Glomerular endothelial cell (primary cell): ENCODE results near the gene KRT40. TPM values are rescaled to one million over a fixed set of nuclear protein-coding genes. Genes with fewer than 3 reads are reported as not detected.

Experiments
- DNase-seq: peaks from one replicate; pipeline ENCODE4 v3.0.0-alpha.2; 2011; ENCODE audit warnings: low read depth, low spot score; ENCODE audit errors: extremely low read depth
- total RNA-seq: library from RNA; depleted of rRNA; stranded (reverse); fragments of >200 nt; gene quantifications from 2 replicates; pipeline ENCODE4 v1.2.3, GENCODE V29; 2015

Gene KRT40
- total RNA-seq, 1 donor from 2014 or later = not detected

DNA sequence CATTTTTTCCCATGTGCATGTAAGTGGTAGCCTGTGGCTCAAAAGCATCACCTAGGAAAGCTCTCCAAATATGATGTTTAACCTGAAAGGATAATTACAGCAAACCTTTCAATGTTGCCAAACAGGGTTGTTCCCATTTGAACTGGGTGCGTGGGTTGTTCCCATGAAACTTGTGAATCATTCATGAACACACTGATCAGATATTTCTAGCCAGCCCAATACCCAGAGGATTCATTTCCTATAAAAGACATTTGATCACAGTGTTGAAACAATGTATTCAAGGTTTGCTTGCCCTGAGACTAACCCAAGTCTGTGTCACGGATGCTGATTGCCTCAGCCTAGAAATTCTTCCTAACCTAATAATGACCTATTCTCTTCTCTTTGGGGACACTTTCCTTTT, 30.2 kb downstream of the KRT40 start:
- DNase-seq = no peak

DNA sequence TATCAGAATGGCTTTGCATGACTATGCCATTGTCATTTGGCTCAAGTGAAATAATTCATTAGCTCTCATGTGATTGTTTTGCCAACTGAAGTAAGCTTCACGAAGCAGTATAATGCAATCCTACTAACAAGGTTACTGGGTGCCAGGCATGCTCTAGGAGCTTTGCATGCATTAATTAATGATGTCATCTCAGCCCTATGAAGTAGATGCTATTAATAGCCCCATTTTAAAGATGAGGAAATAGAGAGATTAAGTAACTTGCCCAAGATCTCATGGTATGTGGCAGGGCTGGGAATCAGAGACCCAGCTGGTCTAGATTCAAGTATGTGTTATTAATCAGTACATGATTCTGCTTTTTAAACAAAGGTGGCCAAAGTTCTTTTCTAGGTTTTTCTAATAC, 31.5 kb downstream of the KRT40 start:
- no peak for DNase-seq

DNA sequence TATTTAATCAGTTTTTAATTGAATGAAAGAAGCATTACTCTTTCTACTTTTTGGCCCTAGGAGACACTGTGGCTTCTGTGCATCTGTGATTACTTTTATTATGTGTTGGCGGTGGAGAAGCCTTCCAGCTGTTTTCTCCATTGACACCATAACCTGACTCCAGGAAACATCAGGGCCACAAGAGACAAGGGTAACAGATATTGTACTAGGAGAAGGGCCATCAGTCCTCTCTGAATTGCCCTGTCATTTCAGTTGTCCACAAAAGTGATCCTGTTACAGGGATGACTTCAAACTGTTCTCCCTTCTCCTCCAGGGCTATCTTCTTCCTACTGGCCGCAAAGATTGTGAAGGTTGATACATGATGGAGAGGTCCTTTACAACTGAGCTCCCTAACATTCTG, 32.0 kb downstream of the KRT40 start:
- DNase-seq = no peak

DNA sequence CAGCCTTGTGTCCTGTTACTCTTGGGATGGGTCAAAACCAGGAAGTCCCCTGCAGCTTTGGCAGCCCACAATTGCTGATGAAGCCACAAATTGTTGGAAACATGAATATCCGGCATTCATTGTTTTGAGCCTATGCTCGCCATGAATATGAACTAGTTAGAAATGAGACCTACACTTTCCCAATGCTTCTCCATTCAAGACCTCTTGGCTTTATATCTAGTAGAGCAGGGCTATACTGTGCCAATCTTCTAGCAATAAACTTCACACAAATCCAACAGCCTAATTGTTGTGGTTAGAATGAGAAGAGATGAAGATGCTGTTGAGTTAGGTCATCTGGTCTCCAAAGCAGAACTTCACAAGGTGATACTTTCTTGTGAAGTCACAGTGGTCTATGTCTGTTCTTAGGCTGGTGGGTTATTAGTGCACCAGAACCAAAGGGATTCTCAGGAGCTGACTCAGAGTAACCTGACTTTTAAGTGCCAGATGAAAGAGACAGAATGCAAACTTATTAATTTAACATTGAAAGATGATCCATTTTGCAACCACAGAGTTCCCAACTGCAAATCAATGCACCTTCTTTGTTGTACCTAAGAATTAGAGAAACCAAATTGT, 33.0 kb downstream of the KRT40 start:
- DNase-seq = no peak

DNA sequence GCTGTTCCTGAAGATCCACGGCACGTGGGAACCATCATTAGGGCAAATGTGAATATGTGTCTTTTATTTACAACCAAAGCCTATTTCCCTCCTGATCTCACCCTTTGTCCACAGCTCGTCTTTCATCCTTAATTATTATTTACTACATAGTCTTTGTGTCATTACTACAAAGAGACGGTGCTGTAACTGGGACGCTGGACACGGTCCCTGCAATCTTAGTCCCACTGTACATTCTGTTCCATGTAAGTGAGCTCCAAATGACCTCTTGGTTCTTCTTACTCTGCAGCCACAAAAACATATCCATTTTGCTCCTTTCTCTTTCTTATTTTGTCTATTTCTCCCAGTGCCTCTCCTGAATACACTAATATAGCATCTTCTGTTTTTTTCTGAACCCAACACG, 34.0 kb downstream of the KRT40 start:
- DNase-seq = no peak

DNA sequence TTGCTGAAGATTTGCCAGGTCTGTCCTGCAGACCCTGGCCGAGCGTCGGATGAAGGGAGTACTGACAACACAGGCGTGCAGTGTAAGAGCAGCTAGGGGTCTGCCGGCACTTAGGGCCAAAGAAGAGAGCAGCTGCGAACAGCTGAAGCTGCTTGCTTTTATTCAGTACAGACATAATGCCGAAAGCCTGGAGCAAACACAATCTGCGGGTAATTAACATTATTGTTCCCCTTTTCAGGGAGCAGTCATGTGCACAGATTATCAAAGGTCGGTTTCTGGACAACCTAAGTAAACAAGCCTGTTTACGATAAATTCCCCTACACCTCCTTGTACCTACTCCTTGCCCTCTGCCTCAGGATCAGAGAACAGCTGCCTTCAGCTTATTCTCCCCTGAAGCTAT, 34.7 kb downstream of the KRT40 start:
- DNase-seq = no peak

DNA sequence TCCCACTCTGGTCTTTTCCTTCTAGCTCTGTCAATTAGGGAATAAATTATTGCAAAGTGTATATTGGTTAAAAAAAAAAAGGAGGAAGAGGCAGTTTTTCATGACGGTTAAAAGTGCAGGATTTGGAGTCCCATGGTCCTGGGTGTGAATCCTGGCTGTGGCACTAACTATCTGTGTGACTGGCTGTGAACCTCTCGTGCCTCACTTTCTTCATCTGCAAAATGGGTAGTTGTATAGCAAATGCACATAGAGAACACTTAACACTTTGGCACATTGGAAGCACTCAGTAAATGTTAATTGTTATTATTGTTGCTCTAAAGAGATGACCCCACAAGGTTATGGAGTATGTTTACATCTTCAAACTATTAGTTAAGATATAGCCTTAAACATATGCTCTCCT, 36.2 kb downstream of the KRT40 start:
- no peak for DNase-seq

DNA sequence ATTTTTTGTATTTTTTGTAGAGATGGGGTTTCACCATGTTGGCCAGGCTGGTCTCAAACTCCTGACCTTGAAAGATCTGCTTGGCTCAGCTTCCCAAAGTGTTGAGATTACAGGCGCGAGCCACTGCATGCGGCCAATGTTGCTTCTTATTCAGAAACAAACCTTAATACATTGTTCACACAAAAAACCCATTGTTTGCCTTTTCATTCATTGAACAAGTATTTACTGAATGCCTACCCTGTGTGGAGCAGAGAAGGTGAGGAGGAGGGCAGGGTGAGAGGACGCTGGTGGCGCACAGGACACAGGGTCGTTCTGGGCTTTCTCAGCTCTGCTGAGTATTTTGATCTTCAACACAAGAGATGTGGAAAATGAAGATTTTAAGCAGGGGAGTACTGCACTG, 38.7 kb downstream of the KRT40 start:
- no peak for DNase-seq

DNA sequence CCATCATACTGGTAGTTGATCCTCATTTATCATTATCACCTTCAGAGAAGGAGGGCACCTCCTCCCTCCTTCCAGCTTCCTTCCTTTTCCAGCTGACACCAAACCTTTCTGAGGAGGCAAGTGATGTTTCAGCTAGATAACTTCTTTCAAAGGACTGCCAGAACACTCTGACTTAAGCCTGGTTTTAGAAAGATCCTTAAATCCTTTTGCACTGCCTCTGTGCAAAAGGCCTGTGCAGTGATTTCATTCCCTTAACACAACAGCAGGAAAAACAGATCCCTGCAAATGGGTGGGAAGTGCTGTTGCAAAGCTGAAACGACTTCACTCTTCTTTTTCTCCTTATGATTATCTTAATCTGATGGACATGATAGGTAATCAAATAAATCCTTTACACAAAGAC, 39.6 kb downstream of the KRT40 start:
- no peak for DNase-seq

DNA sequence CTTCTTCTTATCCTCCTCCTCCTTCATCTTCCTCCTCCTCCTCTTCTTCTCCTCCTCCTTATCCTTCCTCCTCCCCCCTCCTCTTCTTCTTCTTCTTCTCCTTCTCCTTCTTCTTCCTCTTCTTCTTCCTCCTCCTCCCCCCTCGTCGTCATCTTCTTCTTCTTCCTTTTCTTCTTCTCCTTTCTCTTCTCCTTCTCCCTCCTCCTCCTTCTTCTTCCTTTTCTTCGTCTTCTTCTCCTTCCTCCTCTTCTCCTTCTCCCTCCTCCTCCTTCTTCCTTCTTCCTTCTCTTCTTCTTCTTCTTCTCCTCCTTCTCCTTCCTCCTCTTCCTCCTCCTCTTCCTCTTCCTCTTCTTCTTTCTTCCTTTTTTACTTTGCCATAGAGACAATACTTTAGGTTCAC, 41.6 kb downstream of the KRT40 start:
- DNase-seq = no peak

DNA sequence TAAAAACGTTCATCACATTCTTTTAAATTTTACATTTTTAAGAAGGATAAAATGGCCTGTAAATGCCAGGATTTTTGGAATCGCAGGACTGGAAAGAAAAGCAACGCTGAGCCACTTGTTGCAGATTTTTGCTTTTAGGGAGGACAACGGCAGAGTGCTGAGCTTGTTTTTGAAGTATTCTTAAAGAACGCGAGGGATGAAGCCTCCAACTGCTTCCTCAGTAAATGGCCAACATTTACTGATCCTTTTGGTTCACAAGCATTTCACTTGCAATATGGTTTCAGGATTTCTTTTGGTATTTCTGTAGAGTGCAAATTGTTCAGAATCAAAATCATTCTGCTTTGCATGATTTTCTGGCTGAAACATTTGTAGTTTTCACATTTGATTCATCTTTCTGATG, 43.9 kb downstream of the KRT40 start:
- no peak for DNase-seq

DNA sequence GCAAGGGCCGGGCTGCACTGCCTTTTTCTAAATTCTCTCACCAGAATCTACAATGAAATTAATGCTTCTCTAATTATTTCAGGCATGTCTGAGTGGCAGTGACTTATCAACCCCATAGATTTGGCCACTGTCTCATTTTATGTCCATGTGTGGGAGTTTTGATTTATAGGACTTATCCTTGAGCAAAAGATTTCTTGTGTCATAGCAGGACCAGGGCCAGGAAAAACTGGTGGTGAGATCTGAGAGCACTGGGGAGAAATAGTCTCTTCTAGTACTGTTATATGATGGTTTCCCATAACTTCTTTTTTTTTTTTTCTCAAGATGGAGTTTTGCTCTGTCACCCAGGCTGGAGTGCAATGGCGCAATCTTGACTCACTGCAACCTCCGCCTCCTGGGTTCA, 45.1 kb downstream of the KRT40 start:
- DNase-seq = no peak

DNA sequence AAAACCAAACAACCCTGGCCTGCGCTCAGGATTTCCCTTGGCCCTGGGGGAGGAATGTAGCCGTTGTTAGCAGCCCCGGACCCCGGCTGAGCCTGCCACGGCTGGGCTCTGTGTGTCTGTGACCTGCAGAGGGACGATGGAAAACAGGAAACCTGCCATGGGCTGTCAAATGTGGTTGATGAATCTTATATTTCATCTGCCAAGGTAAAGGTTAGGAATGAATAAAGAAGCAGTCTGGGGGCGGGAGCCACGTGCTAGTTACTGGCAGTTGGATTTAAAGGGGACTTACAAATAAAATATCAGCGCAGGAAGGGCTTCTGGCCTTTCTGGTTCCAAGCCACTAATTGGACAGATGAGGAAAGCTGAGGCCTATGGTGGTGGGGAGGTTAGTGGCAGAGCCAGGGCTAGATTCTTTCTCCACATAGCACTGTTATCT, 46.7 kb downstream of the KRT40 start, which contains the start of gene KRT23:
KRT23 (minus strand) TSS at position 263 of the 436 bp plus-strand sequence. CDS start 1,043 bp downstream, outside the sequence.
- DNase-seq = no peak

DNA sequence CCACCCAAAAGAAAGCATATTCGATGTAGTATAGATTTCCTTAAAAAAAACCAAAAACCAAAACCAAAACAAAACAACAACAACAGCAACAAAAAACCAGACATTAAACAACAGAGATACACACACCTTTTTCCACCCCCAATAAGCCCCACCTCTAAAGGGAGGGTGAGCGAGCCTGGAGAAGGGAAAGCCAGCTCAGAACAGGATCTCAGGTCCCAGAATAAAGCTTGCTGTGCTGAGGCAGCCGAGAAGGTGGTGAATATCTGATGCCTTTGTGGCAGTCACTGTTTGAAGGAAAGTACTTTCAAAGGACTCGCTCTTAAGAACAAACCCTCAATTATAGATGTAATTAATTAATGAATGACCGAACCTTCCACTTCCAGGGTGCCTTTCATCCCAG, 47.1 kb downstream of the KRT40 start:
- no peak for DNase-seq

DNA sequence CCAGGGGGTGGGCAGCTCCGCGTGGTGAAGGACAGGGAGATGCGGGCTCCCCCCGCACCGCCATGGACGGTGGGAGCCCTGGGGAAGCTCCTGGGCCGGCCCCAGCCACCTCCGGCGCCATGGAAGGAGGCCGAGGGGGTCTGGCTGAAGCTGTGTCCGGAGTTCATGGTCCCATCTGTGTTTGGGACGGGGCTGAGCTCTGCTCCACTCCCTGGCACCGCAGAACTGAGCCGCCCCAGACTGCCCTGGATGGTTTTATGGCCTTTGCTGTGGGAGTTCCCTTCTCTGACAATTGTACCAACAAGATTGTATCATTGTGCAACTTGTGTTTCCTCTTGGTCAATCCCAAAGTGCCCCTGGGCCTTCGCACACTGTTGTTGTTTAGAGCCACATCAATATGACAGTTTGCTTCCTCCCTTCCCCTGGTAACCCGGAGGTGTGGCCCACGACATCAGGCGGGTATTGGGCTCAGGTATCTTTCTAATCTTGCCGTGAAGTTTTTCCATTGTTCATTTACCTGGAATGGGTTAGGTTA, 47.6 kb downstream of the KRT40 start:
- no peak for DNase-seq

DNA sequence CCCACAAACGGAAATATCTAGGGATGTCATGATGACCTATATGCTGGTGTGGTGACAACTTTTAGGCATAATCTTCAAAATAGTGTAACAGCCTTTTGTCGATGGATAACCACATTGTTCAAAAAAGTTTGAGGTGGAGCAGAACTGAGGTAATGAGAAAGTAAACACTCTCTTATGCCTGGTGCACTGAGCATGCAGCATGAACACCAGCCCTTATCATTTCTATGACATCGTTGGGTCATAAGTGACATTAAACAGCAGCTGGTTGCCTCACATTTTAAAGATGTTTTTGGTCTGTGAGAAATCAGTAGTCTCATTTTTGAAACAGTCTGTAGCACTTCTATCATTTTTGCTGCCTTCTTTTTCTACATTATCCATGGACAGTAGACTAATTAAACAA, 48.5 kb downstream of the KRT40 start:
- no peak for DNase-seq

DNA sequence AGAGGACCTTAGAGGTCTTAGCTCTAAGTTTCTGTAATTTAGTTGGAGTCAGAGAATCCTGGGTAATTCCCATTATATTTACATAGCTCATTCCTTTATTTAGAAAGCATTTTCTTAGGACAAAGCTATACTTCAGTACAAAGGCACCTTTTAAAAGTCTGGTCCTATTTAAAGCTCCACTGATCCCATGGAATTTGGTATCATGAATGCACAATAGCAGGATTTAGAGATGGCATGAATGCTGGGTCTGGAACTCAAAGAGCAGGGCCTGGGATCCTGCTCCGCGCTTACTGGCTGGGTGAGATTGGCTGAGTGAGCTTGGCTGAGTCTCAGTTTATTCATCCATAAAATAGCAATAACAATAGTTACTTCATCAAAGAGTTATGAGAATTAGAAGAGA, 51.5 kb downstream of the KRT40 start:
- no peak for DNase-seq

DNA sequence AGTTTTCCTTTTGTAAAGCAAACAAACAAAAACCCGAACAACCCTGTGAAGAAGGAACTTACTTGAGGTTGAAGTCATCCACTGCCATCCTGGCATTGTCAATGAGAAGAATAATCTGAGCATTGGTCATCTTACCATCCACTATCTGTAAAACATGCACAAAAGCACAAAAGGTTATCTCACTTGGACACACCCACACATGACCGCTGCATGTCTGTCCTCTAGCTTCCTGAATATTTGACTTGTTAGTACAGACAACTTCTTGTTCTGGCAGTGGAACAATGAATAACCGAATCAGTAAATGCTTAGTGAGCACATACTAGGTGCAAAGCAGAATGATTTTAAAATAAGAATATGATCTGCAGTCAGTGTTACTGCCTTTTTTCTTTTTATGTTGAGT, 52.8 kb downstream of the KRT40 start:
- DNase-seq = no peak

Other genes with a start within 250 kb of the KRT40 start
- gene KRT25, start 229.0 kb downstream of the KRT40 start, total RNA-seq = not detected in 2 replicates
- gene KRT26, start 212.1 kb downstream of the KRT40 start, total RNA-seq = not detected in 2 replicates
- gene KRT27, start 201.8 kb downstream of the KRT40 start, total RNA-seq = not detected in 2 replicates
- not detected in 2 replicates for gene KRT28, start 184.4 kb downstream of the KRT40 start, total RNA-seq
- 18.2 and 24.8 TPM in 2 replicates for gene KRT10, start 161.7 kb downstream of the KRT40 start, total RNA-seq
- gene KRT12, start 117.1 kb downstream of the KRT40 start, total RNA-seq = not detected in 2 replicates
- gene KRT20, start 99.1 kb downstream of the KRT40 start, total RNA-seq = not detected in 2 replicates
- not detected in 2 replicates for gene KRT23, start 46.7 kb downstream of the KRT40 start, total RNA-seq
- not detected in 2 replicates for gene KRT39, start 17.4 kb downstream of the KRT40 start, total RNA-seq
- not detected in 2 replicates for gene KRTAP3-3, start 9.8 kb upstream of the KRT40 start, total RNA-seq
- not detected in 2 replicates for gene KRTAP3-2, start 15.6 kb upstream of the KRT40 start, total RNA-seq
- not detected in 2 replicates for gene KRTAP3-1, start 24.8 kb upstream of the KRT40 start, total RNA-seq
- 0.29 and 0.82 TPM in 2 replicates for gene KRTAP1-5, start 42.9 kb upstream of the KRT40 start, total RNA-seq
- not detected in 2 replicates for gene KRTAP1-4, start 45.9 kb upstream of the KRT40 start, total RNA-seq
- gene KRTAP1-3, start 50.5 kb upstream of the KRT40 start, total RNA-seq = not detected in 2 replicates
- not detected in 2 replicates for gene KRTAP1-1, start 57.1 kb upstream of the KRT40 start, total RNA-seq
- not detected in 2 replicates for gene KRTAP2-1, start 63.0 kb upstream of the KRT40 start, total RNA-seq
- gene KRTAP2-2, start 70.9 kb upstream of the KRT40 start, total RNA-seq = not detected in 2 replicates
- 1.8 and 5.4 TPM in 2 replicates for gene KRTAP2-3, start 75.8 kb upstream of the KRT40 start, total RNA-seq
- gene KRTAP2-4, start 81.6 kb upstream of the KRT40 start, total RNA-seq = not detected in 2 replicates
- gene KRTAP4-7, start 99.8 kb upstream of the KRT40 start, total RNA-seq = not detected in 2 replicates
- gene KRTAP4-8, start 113.8 kb upstream of the KRT40 start, total RNA-seq = not detected in 2 replicates
- gene KRTAP4-16, start 117.9 kb upstream of the KRT40 start, total RNA-seq = not detected in 2 replicates
- gene KRTAP4-9, start 121.1 kb upstream of the KRT40 start, total RNA-seq = not detected in 2 replicates
- gene KRTAP4-11, start 134.0 kb upstream of the KRT40 start, total RNA-seq = not detected in 2 replicates
- not detected in 2 replicates for gene KRTAP4-12, start 139.9 kb upstream of the KRT40 start, total RNA-seq
- gene KRTAP4-6, start 156.2 kb upstream of the KRT40 start, total RNA-seq = not detected in 2 replicates
- not detected in 2 replicates for gene KRTAP4-5, start 165.5 kb upstream of the KRT40 start, total RNA-seq
- not detected in 2 replicates for gene KRTAP4-4, start 176.4 kb upstream of the KRT40 start, total RNA-seq
- not detected in 2 replicates for gene KRTAP4-3, start 183.9 kb upstream of the KRT40 start, total RNA-seq
- not detected in 2 replicates for gene KRTAP4-2, start 193.9 kb upstream of the KRT40 start, total RNA-seq
- gene KRTAP4-1, start 200.6 kb upstream of the KRT40 start, total RNA-seq = not detected in 2 replicates
- not detected in 2 replicates for gene KRTAP9-1, start 205.6 kb upstream of the KRT40 start, total RNA-seq
- gene KRTAP9-2, start 242.3 kb upstream of the KRT40 start, total RNA-seq = not detected in 2 replicates
- gene KRTAP9-3, start 248.1 kb upstream of the KRT40 start, total RNA-seq = not detected in 2 replicates